H9 (cell line): ENCODE data around the gene BCL7B. TPM values are rescaled to one million over a fixed set of nuclear protein-coding genes. Genes with fewer than 3 reads are reported as not detected.
"Not testable (repeated sequence)": the region's sequence is repeated elsewhere in the genome, so short reads cannot be mapped to it uniquely, and the experiment has no call there.

Experiments used
- DNase-seq: peaks from one replicate; pipeline ENCODE4 v3.0.0-alpha.2; 2017
- H2AFZ ChIP-seq: one replicate; pipeline ENCODE4 v1.6.1; 2013; ENCODE audit warnings: mild to moderate bottlenecking, low read length, control low read depth, moderate library complexity
- H2AK5ac ChIP-seq: 2 replicates; pipeline ENCODE4 v1.6.1; 2013; ENCODE audit warnings: low read length, control low read depth, mixed read lengths; ENCODE audit not compliant: insufficient read length
- H2BK120ac ChIP-seq: one replicate; pipeline ENCODE4 v1.6.1; 2013; ENCODE audit warnings: low read depth, mild to moderate bottlenecking, low read length, control low read depth, inconsistent platforms; ENCODE audit not compliant: poor library complexity, severe bottlenecking
- H2BK12ac ChIP-seq: 2 replicates; pipeline ENCODE4 v1.6.1; 2013; ENCODE audit warnings: low read length, control low read depth, mixed read lengths, low read depth; ENCODE audit not compliant: insufficient read length
- H2BK15ac ChIP-seq: 2 replicates; pipeline ENCODE4 v1.6.1; 2013; ENCODE audit warnings: low read depth, low read length, control low read depth
- H2BK20ac ChIP-seq: one replicate; pipeline ENCODE4 v1.6.1; 2013; ENCODE audit warnings: low read depth, mild to moderate bottlenecking, low read length, control low read depth, inconsistent platforms; ENCODE audit not compliant: poor library complexity, severe bottlenecking
- H2BK5ac ChIP-seq: 2 replicates; pipeline ENCODE4 v1.6.1; 2013; ENCODE audit warnings: low read length, control low read depth, mixed read lengths; ENCODE audit not compliant: insufficient read length
- H3K14ac ChIP-seq: 2 replicates; pipeline ENCODE4 v1.6.1; 2013; ENCODE audit warnings: low read length, control low read depth; ENCODE audit not compliant: insufficient read depth
- H3K18ac ChIP-seq: 2 replicates; pipeline ENCODE4 v1.6.1; 2013; ENCODE audit warnings: low read depth, mild to moderate bottlenecking, mixed read lengths, low read length, control low read depth; ENCODE audit not compliant: insufficient read length
- H3K23ac ChIP-seq: 2 replicates; pipeline ENCODE4 v1.6.1; 2013; ENCODE audit warnings: low read length, control low read depth, mixed read lengths, low read depth; ENCODE audit not compliant: insufficient read length
- H3K23me2 ChIP-seq: 2 replicates; pipeline ENCODE4 v1.6.1; 2013; ENCODE audit warnings: low read depth, mild to moderate bottlenecking, mixed read lengths, low read length, control low read depth; ENCODE audit not compliant: insufficient read length, poor library complexity, severe bottlenecking
- H3K27ac ChIP-seq: 2 replicates; pipeline ENCODE4 v1.5.1; 2013; ENCODE audit warnings: low read length, control low read depth, mixed read lengths, low read depth; ENCODE audit not compliant: insufficient read length
- H3K27me3 ChIP-seq: 2 replicates; pipeline ENCODE4 v1.6.1; 2013; ENCODE audit warnings: low read length, control low read depth, inconsistent platforms; ENCODE audit not compliant: insufficient read depth
- H3K4ac ChIP-seq: 2 replicates; pipeline ENCODE4 v1.6.1; 2013; ENCODE audit warnings: low read depth, mild to moderate bottlenecking, control low read depth, inconsistent platforms, low read length, moderate library complexity
- H3K4me1 ChIP-seq: 2 replicates; pipeline ENCODE4 v1.6.1; 2013; ENCODE audit warnings: low read length, control low read depth, inconsistent platforms; ENCODE audit not compliant: insufficient read depth
- H3K4me2 ChIP-seq: 2 replicates; pipeline ENCODE4 v1.6.1; 2013; ENCODE audit warnings: low read length, control low read depth, mixed read lengths; ENCODE audit not compliant: insufficient read length, insufficient read depth
- H3K56ac ChIP-seq: 2 replicates; pipeline ENCODE4 v1.6.1; 2013; ENCODE audit warnings: low read depth, mild to moderate bottlenecking, mixed read lengths, low read length, control low read depth; ENCODE audit not compliant: insufficient read length
- H3K79me1 ChIP-seq: 2 replicates; pipeline ENCODE4 v1.6.1; 2013; ENCODE audit warnings: low read depth, mild to moderate bottlenecking, moderate library complexity, low read length, control low read depth, inconsistent platforms; ENCODE audit not compliant: insufficient read depth, poor library complexity, severe bottlenecking
- H3K79me2 ChIP-seq: 2 replicates; pipeline ENCODE4 v1.6.1; 2013; ENCODE audit warnings: low read length, control low read depth, inconsistent platforms; ENCODE audit not compliant: insufficient read depth
- H3K9ac ChIP-seq: 2 replicates; pipeline ENCODE4 v1.6.1; 2013; ENCODE audit warnings: low read length, control low read depth, mixed read lengths; ENCODE audit not compliant: insufficient read length; ENCODE audit errors: extremely low read depth
- H3K9me3 ChIP-seq: one replicate; pipeline ENCODE4 v1.6.1; 2013; ENCODE audit warnings: low read depth, low read length, inconsistent platforms; ENCODE audit not compliant: control insufficient read depth
- H3T11ph ChIP-seq: one replicate; pipeline ENCODE4 v1.6.1; 2013; ENCODE audit warnings: mild to moderate bottlenecking, low read length, control low read depth, inconsistent platforms
- H4K20me1 ChIP-seq: one replicate; pipeline ENCODE4 v1.6.1; 2013; ENCODE audit not compliant: control insufficient read depth, insufficient read length, insufficient read depth
- H4K5ac ChIP-seq: 2 replicates; pipeline ENCODE4 v1.6.1; 2013; ENCODE audit warnings: low read depth, mild to moderate bottlenecking, mixed read lengths, low read length, control low read depth; ENCODE audit not compliant: insufficient read length
- H4K8ac ChIP-seq: replicated peaks from 2 replicates; pipeline ENCODE4 v1.6.1; 2013; ENCODE audit warnings: low read length, control low read depth, mixed read lengths, low read depth; ENCODE audit not compliant: insufficient read length
- H4K91ac ChIP-seq: 2 replicates; pipeline ENCODE4 v1.6.1; 2013; ENCODE audit warnings: low read depth, mild to moderate bottlenecking, moderate library complexity, mixed read lengths, low read length, control low read depth; ENCODE audit not compliant: insufficient read length
- H3K27ac Mint-ChIP-seq, 3 experiments: 2 replicates in 2 of 3; 3 replicates in 1 of 3; pipeline ENCODE4 v1.8.0; 2020 to 2021; ENCODE audit warnings: mixed read lengths in 3 of 3, mild to moderate bottlenecking in 1 of 3, moderate library complexity in 1 of 3
- H3K27me3 Mint-ChIP-seq: 2 replicates; pipeline ENCODE4 v1.8.0; 2021; ENCODE audit warnings: low read depth, mild to moderate bottlenecking, moderate library complexity, mixed read lengths
- H3K36me3 Mint-ChIP-seq, 3 experiments: 2 replicates in 2 of 3; 3 replicates in 1 of 3; pipeline ENCODE4 v1.8.0; 2020 to 2021; ENCODE audit warnings: low read depth in 3 of 3, mixed read lengths in 3 of 3; ENCODE audit not compliant: insufficient read depth in 1 of 3
- H3K4me1 Mint-ChIP-seq, 2 experiments: 2 replicates each; pipeline ENCODE4 v1.8.0; 2020; ENCODE audit warnings: mixed read lengths in 2 of 2
- H3K4me3 Mint-ChIP-seq, 2 experiments: 2 replicates in 1 of 2; 3 replicates in 1 of 2; pipeline ENCODE4 v1.8.0; 2020 to 2021; ENCODE audit warnings: mild to moderate bottlenecking in 2 of 2, mixed read lengths in 2 of 2, moderate library complexity in 1 of 2
- H3K9me3 Mint-ChIP-seq, 2 experiments: 2 replicates in 1 of 2; 3 replicates in 1 of 2; pipeline ENCODE4 v1.8.0; 2020; ENCODE audit warnings: mild to moderate bottlenecking in 2 of 2, mixed read lengths in 2 of 2, moderate library complexity in 1 of 2
- CTCF ChIP-seq: fragments of 200-600 bp; sonication (generic); conservative IDR thresholded peaks from 3 replicates; pipeline ENCODE4 v1.8.0; 2021; ENCODE audit warnings: antibody characterized with exemption, mild to moderate bottlenecking
- whole genome bisulfite sequencing: extraction: QIAGEN DNeasy Blood & Tissue Kit; methylation state at CpG from one replicate; pipeline ENCODE4 v1.1.7; 2013; ENCODE audit warnings: missing lambda C conversion rate, low lambda C conversion rate, mixed read lengths; ENCODE audit not compliant: insufficient read length; ENCODE audit errors: extremely low coverage; 5-methylcytosine and 5-hydroxymethylcytosine counted together
- total RNA-seq: library from RNA; stranded (reverse); gene quantifications from 2 replicates; pipeline ENCODE4 v1.2.1, GENCODE V29; 2021

The BCL7B gene
- total RNA-seq, 1 experiment from 2014 or later, result 48.9 TPM

GRCh38 chr7:73536479-73536878 lies 21.0 kb downstream of the BCL7B start:
- Histone ChIP-seq H3K23ac (no peak overlapping the region), H2BK5ac (no peak overlapping the region), H2BK20ac (no peak overlapping the region), H4K20me1 (no peaks in the 10 kb centered on the region), H2AFZ (no peak overlapping the region), H4K5ac (no peak overlapping the region), H2BK15ac (no peak overlapping the region), H4K91ac (no peak overlapping the region), H3K27me3 (no peaks in the 10 kb centered on the region), H4K8ac (no peak overlapping the region), H3K4me2 (no peak overlapping the region), H3K4ac (no peak overlapping the region), H3K79me2 (no peaks in the 10 kb centered on the region), H3K4me1 (no peaks in the 10 kb centered on the region), H3K23me2 (no peaks in the 10 kb centered on the region), H3K9me3 (no peaks in the 10 kb centered on the region), H3K14ac (no peak overlapping the region), H3K27ac (no peak overlapping the region), H3T11ph (no peak overlapping the region), H3K79me1 (no peaks in the 10 kb centered on the region), H2AK5ac (no peak overlapping the region), H2BK12ac (no peak overlapping the region), H3K18ac (no peak overlapping the region), H3K9ac (no peak overlapping the region), H2BK120ac (no peak overlapping the region), H3K56ac (no peak overlapping the region)
- peaks cover 20 to 53% (median 43%) of the 10 kb centered on the region in 3 experiments; a peak in 6 of 7 replicates for H3K36me3 Mint-ChIP-seq
- WGBS, result no CpG with 5 or more reads among the region's 5 CpGs
- no peak overlapping the region; a peak in 1 of 5 replicates for H3K4me3 Mint-ChIP-seq
- H3K9me3 Mint-ChIP-seq, result no peaks in the 10 kb centered on the region
- H3K4me1 Mint-ChIP-seq, result no peaks in the 10 kb centered on the region
- H3K27me3 Mint-ChIP-seq, result no peaks in the 10 kb centered on the region
- H3K27ac Mint-ChIP-seq, result peak overlapping the region in 1 of 3 experiments; percentile 89; a peak in 1 of 7 replicates
- TF ChIP-seq CTCF, result no peak
- no peak for DNase-seq

GRCh38 chr7:73535918-73536317 lies 21.6 kb downstream of the BCL7B start:
- not testable (repeated sequence) for H4K8ac ChIP-seq, H3K27me3 ChIP-seq, H3K23me2 ChIP-seq, H3K56ac ChIP-seq, H3K4ac ChIP-seq, H3K79me2 ChIP-seq, H3K9ac ChIP-seq, H4K20me1 ChIP-seq, H3K4me2 ChIP-seq, H3T11ph ChIP-seq, H3K27ac ChIP-seq, H2BK20ac ChIP-seq, H2AFZ ChIP-seq, H2BK15ac ChIP-seq, H3K27me3 Mint-ChIP-seq, H3K4me1 Mint-ChIP-seq, H3K18ac ChIP-seq, H3K4me3 Mint-ChIP-seq, H2BK120ac ChIP-seq, H4K91ac ChIP-seq, H3K23ac ChIP-seq, H4K5ac ChIP-seq, H3K4me1 ChIP-seq, H2BK5ac ChIP-seq, H2BK12ac ChIP-seq, H3K79me1 ChIP-seq, DNase-seq, H3K9me3 ChIP-seq, H3K14ac ChIP-seq, H2AK5ac ChIP-seq, H3K9me3 Mint-ChIP-seq, H3K27ac Mint-ChIP-seq
- no CpG with 5 or more reads among the region's 7 CpGs for WGBS
- H3K36me3 Mint-ChIP-seq, result peaks cover 20 to 50% (median 39%) of the 10 kb centered on the region in 3 experiments; a peak in 6 of 7 replicates
